Kidney tubule cell (primary cell): ENCODE data around the gene RBMY1F.
"Not testable (repeated sequence)": the region's sequence is repeated elsewhere in the genome, so short reads cannot be mapped to it uniquely, and the experiment has no call there.

ENCODE experiments used
- DNase-seq: peaks from one replicate; pipeline ENCODE4 v3.0.0-alpha.2; 2018; ENCODE audit warnings: low spot score

RBMY1F gene

DNA sequence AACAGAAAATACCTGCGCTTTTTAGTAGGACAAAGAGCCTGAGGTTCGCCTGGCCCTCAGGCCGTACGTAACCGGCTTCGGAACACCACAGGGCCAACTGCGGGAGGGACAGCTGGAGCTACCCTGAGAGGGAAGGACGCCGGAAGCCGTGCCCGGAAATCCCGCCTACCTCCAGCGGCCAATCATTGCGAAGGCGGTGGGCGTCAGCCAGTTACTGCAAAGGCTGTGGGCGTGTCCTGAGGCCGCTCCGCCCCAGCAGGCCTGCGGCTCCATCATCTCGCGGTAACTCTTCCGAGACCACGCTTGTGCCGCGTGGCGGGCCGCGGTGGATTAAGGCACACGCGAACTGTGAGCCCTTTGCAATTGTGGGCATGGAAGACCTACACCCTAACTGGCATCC is at the start of gene RBMY1F:
Gene RBMY1F (minus strand): TSS at position 101 of the 400 bp plus-strand sequence. CDS start 1,954 bp downstream, outside the sequence.
- DNase-seq, result not testable (repeated sequence)

DNA sequence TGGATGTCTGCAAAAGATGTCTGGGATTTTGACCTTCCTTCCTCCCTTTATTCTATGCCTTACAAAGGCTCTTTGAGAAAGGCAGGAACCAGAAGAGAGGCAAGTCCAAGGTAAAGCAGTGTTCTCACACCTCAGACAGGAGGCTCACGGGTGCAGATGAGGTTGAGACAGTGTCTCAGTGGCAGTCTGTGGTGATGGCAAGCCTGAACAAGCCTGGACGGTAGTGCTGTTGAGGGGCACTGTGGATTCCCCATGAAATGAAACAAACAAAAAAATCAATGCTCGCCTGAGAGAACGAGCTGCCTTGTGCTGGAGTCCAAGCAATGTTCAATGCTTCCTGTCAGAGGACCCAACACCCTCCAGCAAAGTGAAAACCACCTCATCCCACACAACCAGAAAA is 31.6 kb downstream of the RBMY1F start:
- not testable (repeated sequence) for DNase-seq

GRCh38 chrY:22141011-22141695 is 41.6 kb downstream of the RBMY1F start:
- DNase-seq, result not testable (repeated sequence)

- not testable (repeated sequence) for DNase-seq
Observed at GRCh38 chrY:22134719-22135118, 48.0 kb downstream of the RBMY1F start.

DNA sequence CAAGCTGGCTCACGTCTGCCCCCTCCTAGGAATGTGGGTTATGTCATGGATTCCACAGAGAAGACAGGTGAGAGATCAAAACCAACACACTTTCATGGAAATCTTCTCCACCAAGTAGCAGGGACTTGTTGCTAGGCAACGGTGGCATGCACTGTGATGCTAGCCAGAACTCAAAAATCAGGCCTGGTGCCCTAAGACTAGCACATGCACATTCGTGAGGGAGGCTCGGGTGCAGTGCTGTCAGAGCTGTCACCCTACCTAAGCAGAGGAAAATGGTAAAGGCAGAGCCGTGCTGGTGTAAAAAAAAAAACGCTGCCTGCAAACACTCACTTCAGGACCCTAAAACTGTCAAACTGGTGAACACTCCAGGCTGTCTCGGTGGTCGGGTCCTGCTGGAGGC is 52.2 kb downstream of the RBMY1F start:
- DNase-seq, result not testable (repeated sequence)
